Measurements from ENCODE around the gene EBF3. TPM values are rescaled to one million over a fixed set of nuclear protein-coding genes. Genes with fewer than 3 reads are reported as not detected.

The EBF3 gene
- total RNA-seq, 4 donors from 2014 or later: 2.5 to 4.9 (median 4.6) TPM

GRCh38 chr10:129843702-129844101, 120.4 kb downstream of the EBF3 start:
- H3K4me1 ChIP-seq: no peaks in the 10 kb centered on the region
- TF ChIP-seq EP300 (IDR thresholded peaks at IDR 0.05) (no peak), POLR2AphosphoS5 (IDR thresholded peaks at IDR 0.05) (no peak), POLR2A (IDR thresholded peaks at IDR 0.05) (no peak), CTCF (IDR thresholded peaks at IDR 0.05) (no peak)
- no peak for ATAC-seq
- no peak overlapping the region for H3K27ac ChIP-seq
- WGBS, 2 donors (ENCODE audit: low coverage in 1 of 2): 88 to 91% methylated on average over 5 to 12 of the region's 12 CpGs
- H3K9me3 ChIP-seq: no peaks in the 10 kb centered on the region
- H3K27me3 ChIP-seq: peaks cover 6% of the 10 kb centered on the region
- no peak overlapping the region for H3K4me3 ChIP-seq
- H3K36me3 ChIP-seq: peaks cover 0 to 24% of the 10 kb centered on the region in 2 donors

- no peaks in the 10 kb centered on the region for H3K9me3 ChIP-seq
- ATAC-seq: no peak
- H3K27ac ChIP-seq: no peak overlapping the region
- H3K36me3 ChIP-seq: peaks cover 0 to 30% of the 10 kb centered on the region in 2 donors
- no peaks in the 10 kb centered on the region for H3K4me1 ChIP-seq
- no peak for TF ChIP-seq EP300 (IDR thresholded peaks at IDR 0.05)
- TF ChIP-seq CTCF (IDR thresholded peaks at IDR 0.05): no peak
- no peak for TF ChIP-seq POLR2A (IDR thresholded peaks at IDR 0.05)
- TF ChIP-seq POLR2AphosphoS5 (IDR thresholded peaks at IDR 0.05): no peak
- H3K4me3 ChIP-seq: no peak overlapping the region
- 100% methylated on average over 2 of the region's 22 CpGs; no CpG with 5 or more reads in 1 of the 2 donors for WGBS, 2 donors (ENCODE audit: low coverage in 1 of 2)
- peaks cover 6% of the 10 kb centered on the region for H3K27me3 ChIP-seq
These were observed 120.9 kb downstream of the EBF3 start for GRCh38 chr10:129843131-129843541.

GRCh38 chr10:129842031-129842430, 122.0 kb downstream of the EBF3 start:
- Histone ChIP-seq H3K4me1 (no peaks in the 10 kb centered on the region), H3K4me3 (no peak overlapping the region), H3K9me3 (no peaks in the 10 kb centered on the region), H3K27ac (no peak overlapping the region), H3K36me3 (peaks cover 0 to 32% of the 10 kb centered on the region in 2 donors), H3K27me3 (peaks cover 5% of the 10 kb centered on the region)
- ATAC-seq: no peak
- WGBS, 2 donors (ENCODE audit: low coverage in 1 of 2): 97 to 100% methylated on average over 1 to 6 of the region's 21 CpGs
- no peak for TF ChIP-seq POLR2A (IDR thresholded peaks at IDR 0.05)
- no peak for TF ChIP-seq POLR2AphosphoS5 (IDR thresholded peaks at IDR 0.05)
- TF ChIP-seq EP300 (IDR thresholded peaks at IDR 0.05): no peak
- TF ChIP-seq CTCF (IDR thresholded peaks at IDR 0.05): no peak

- WGBS, 2 donors (ENCODE audit: low coverage in 1 of 2): 97 to 100% methylated on average over 3 to 7 of the region's 9 CpGs
- Histone ChIP-seq H3K27ac (no peak overlapping the region), H3K4me3 (no peak overlapping the region), H3K4me1 (no peaks in the 10 kb centered on the region), H3K36me3 (peaks cover 0 to 32% of the 10 kb centered on the region in 2 donors), H3K9me3 (no peaks in the 10 kb centered on the region), H3K27me3 (peaks cover 1% of the 10 kb centered on the region)
- TF ChIP-seq POLR2A (IDR thresholded peaks at IDR 0.05): no peak
- no peak for TF ChIP-seq POLR2AphosphoS5 (IDR thresholded peaks at IDR 0.05)
- TF ChIP-seq CTCF (IDR thresholded peaks at IDR 0.05): no peak
- no peak for TF ChIP-seq EP300 (IDR thresholded peaks at IDR 0.05)
- no peak for ATAC-seq
These were observed 122.5 kb downstream of the EBF3 start for GRCh38 chr10:129841590-129841989.

- WGBS, 2 donors (ENCODE audit: low coverage in 1 of 2): 93 to 98% methylated on average over 8 to 9 of the region's 16 CpGs
- no peaks in the 10 kb centered on the region for H3K9me3 ChIP-seq
- no peak overlapping the region for H3K27ac ChIP-seq
- no peak overlapping the region for H3K4me3 ChIP-seq
- no peak for ATAC-seq
- H3K36me3 ChIP-seq: peaks cover 0 to 32% of the 10 kb centered on the region in 2 donors
- TF ChIP-seq POLR2AphosphoS5 (IDR thresholded peaks at IDR 0.05) (no peak), EP300 (IDR thresholded peaks at IDR 0.05) (no peak), CTCF (IDR thresholded peaks at IDR 0.05) (no peak), POLR2A (IDR thresholded peaks at IDR 0.05) (no peak)
- no peaks in the 10 kb centered on the region for H3K27me3 ChIP-seq
- H3K4me1 ChIP-seq: no peaks in the 10 kb centered on the region
These were observed 123.0 kb downstream of the EBF3 start for GRCh38 chr10:129841071-129841470.
